HCT116 (cell line): ENCODE measurements around the gene FRMD4B.

Experiments used
- CTCF ChIP-seq, 3 experiments: fragments of 200-600 bp in 1 of 3; sonication (generic) in 1 of 3; IDR thresholded peaks in 2 of 3; conservative IDR thresholded peaks in 1 of 3; 2 replicates each; pipeline ENCODE4 v1.5.1; 2012 to 2017; ENCODE audit warnings: low read depth in 2 of 3, low read length in 2 of 3, antibody characterized with exemption in 1 of 3, borderline replicate concordance in 1 of 3, control low read depth in 1 of 3, mild to moderate bottlenecking in 1 of 3, mixed read lengths in 1 of 3, mixed run types in 1 of 3, moderate library complexity in 1 of 3; ENCODE audit not compliant: insufficient read depth in 1 of 3
- EGR1 ChIP-seq: IDR thresholded peaks from 2 replicates; pipeline ENCODE4 v1.6.1; 2012; ENCODE audit warnings: low read depth
- EZH2 ChIP-seq: fragments of 200-600 bp; sonication (generic); IDR thresholded peaks from 2 replicates; pipeline ENCODE4 v1.6.1; 2017; ENCODE audit warnings: antibody characterized with exemption, mixed run types
- POLR2A ChIP-seq: IDR thresholded peaks from 2 replicates; pipeline ENCODE4 v1.7.0; 2011; ENCODE audit warnings: borderline replicate concordance; ENCODE audit not compliant: insufficient read depth, insufficient read length; ENCODE audit errors: extremely low read depth
- RAD21 ChIP-seq: IDR thresholded peaks from 2 replicates; pipeline ENCODE4 v1.6.1; 2012; ENCODE audit warnings: low read depth, mild to moderate bottlenecking
- SP1 ChIP-seq: IDR thresholded peaks from 2 replicates; pipeline ENCODE4 v1.6.1; 2012; ENCODE audit warnings: low read depth
- YY1 ChIP-seq: IDR thresholded peaks from 2 replicates; pipeline ENCODE4 v1.6.1; 2011; ENCODE audit warnings: low read length, low read depth, moderate library complexity, mild to moderate bottlenecking; ENCODE audit not compliant: insufficient replicate concordance; ENCODE audit errors: extremely low read depth
- ZNF274 ChIP-seq: fragments of 200-500 bp; sonication (Bioruptor generic); IDR thresholded peaks from 2 replicates; pipeline ENCODE4 v1.6.1; 2014; ENCODE audit warnings: mild to moderate bottlenecking, low read depth, low read length, inconsistent platforms
- TF ChIP-seq, protein P1 (sequence below): IDR thresholded peaks from 2 replicates; pipeline ENCODE4 v1.6.1; 2012; ENCODE audit warnings: low read depth
- TF ChIP-seq, protein P2 (sequence below): IDR thresholded peaks from 2 replicates; pipeline ENCODE4 v1.6.1; 2012
- TF ChIP-seq, protein P3 (sequence below): IDR thresholded peaks from 2 replicates; pipeline ENCODE4 v1.6.1; 2012

- TF ChIP-seq CTCF (IDR thresholded peaks at IDR 0.05 in 2 of 3, conservative IDR thresholded peaks at IDR 0.05 in 1 of 3; ENCODE audit: borderline replicate concordance in 1 of 3, insufficient read depth in 1 of 3, low read depth in 2 of 3, low read length in 2 of 3) (no peak), RAD21 (no peak), EGR1 (no peak), YY1 (no peak), EZH2 (no peak), SP1 (0 out of 2 replicates have a peak, but pooled peaks have one; percentile 28), POLR2A (no peak), ZNF274 (no peak)
- TF ChIP-seq, protein P1, sequence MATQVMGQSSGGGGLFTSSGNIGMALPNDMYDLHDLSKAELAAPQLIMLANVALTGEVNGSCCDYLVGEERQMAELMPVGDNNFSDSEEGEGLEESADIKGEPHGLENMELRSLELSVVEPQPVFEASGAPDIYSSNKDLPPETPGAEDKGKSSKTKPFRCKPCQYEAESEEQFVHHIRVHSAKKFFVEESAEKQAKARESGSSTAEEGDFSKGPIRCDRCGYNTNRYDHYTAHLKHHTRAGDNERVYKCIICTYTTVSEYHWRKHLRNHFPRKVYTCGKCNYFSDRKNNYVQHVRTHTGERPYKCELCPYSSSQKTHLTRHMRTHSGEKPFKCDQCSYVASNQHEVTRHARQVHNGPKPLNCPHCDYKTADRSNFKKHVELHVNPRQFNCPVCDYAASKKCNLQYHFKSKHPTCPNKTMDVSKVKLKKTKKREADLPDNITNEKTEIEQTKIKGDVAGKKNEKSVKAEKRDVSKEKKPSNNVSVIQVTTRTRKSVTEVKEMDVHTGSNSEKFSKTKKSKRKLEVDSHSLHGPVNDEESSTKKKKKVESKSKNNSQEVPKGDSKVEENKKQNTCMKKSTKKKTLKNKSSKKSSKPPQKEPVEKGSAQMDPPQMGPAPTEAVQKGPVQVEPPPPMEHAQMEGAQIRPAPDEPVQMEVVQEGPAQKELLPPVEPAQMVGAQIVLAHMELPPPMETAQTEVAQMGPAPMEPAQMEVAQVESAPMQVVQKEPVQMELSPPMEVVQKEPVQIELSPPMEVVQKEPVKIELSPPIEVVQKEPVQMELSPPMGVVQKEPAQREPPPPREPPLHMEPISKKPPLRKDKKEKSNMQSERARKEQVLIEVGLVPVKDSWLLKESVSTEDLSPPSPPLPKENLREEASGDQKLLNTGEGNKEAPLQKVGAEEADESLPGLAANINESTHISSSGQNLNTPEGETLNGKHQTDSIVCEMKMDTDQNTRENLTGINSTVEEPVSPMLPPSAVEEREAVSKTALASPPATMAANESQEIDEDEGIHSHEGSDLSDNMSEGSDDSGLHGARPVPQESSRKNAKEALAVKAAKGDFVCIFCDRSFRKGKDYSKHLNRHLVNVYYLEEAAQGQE = no peak
- TF ChIP-seq, protein P2, sequence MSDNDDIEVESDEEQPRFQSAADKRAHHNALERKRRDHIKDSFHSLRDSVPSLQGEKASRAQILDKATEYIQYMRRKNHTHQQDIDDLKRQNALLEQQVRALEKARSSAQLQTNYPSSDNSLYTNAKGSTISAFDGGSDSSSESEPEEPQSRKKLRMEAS = no peak
- TF ChIP-seq, protein P3, sequence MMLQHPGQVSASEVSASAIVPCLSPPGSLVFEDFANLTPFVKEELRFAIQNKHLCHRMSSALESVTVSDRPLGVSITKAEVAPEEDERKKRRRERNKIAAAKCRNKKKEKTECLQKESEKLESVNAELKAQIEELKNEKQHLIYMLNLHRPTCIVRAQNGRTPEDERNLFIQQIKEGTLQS = no peak
These were observed 159.8 kb downstream of the FRMD4B start for GRCh38 chr3:69226071-69226470.
